Measurements from ENCODE around the gene GDF11.

GDF11 gene

GRCh38 chr12:55755246-55755645 is 12.3 kb downstream of the GDF11 start:
- no peak for TF ChIP-seq CTCF (IDR thresholded peaks at IDR 0.05)

GRCh38 chr12:55757701-55758100 is 14.8 kb downstream of the GDF11 start:
- no peak for TF ChIP-seq CTCF (IDR thresholded peaks at IDR 0.05)

- TF ChIP-seq CTCF (IDR thresholded peaks at IDR 0.05): no peak
Observed at GRCh38 chr12:55760663-55761062, 17.7 kb downstream of the GDF11 start.

- no peak for TF ChIP-seq CTCF (IDR thresholded peaks at IDR 0.05)
Observed at GRCh38 chr12:55762646-55763045, 19.7 kb downstream of the GDF11 start.

GRCh38 chr12:55765736-55766290 is 22.9 kb downstream of the GDF11 start:
- no peak for TF ChIP-seq CTCF (IDR thresholded peaks at IDR 0.05)

- no peak for TF ChIP-seq CTCF (IDR thresholded peaks at IDR 0.05)
Observed at GRCh38 chr12:55767156-55767555, 24.2 kb downstream of the GDF11 start.

GRCh38 chr12:55771736-55772135 is 28.8 kb downstream of the GDF11 start:
- TF ChIP-seq CTCF (IDR thresholded peaks at IDR 0.05): no peak

GRCh38 chr12:55777856-55778255 is 34.9 kb downstream of the GDF11 start:
- TF ChIP-seq CTCF (IDR thresholded peaks at IDR 0.05): no peak
